ENCODE data around the gene LRRC8A.
"Not testable (repeated sequence)": the region's sequence is repeated elsewhere in the genome, so short reads cannot be mapped to it uniquely, and the experiment has no call there.

LRRC8A gene

DNA sequence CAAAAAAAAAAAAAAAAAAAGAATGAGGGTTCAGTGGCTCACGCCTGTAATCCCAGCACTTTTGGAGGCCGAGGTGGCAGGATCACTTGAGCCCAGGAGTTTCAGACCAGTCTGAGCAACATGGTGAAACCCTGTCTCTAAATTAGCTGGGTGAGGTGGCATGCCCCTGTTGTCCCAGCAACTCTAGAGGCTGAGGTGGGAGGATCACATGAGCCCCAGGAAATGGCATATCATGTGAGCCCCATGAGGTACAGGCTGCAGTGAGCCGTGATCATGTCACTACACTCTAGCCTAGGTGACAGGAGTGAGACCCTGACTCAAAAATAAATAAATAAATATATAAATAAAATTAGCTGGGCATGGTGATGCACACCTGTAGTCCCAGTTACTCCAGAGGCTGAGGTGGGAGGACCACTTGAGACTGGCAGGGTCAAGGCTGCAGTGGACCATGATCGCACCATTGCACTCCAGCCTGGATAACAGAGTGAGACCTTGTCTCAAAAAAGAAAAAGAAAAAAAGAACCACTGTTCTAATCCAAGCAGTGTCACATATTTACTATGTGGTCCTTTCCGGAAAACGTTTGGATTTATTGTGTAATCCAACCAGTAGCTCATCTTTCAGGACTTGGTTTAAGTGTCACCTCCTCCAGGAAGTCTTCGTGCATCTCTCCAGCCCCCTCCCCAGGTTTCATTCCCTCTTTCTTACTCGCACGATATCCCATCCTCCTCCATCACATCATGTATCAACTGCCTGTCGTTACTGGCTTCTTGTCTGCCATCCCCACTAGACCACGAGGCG lies 40.0 kb upstream of the LRRC8A start:
- peaks cover 17% of the 10 kb centered on the region; the same call in 1 of the 2 replicates for H3K36me3 ChIP-seq (ENCODE audit: control insufficient read depth, low read length)
- H3K4me2 ChIP-seq (ENCODE audit: low read length): no peak overlapping the region
- H3K27me3 ChIP-seq (ENCODE audit: control insufficient read depth, low read length): no peaks in the 10 kb centered on the region
- TF ChIP-seq EZH2phosphoT487 (IDR thresholded peaks at IDR 0.05; ENCODE audit: borderline replicate concordance, low read length): no peak
- TF ChIP-seq, protein P1, sequence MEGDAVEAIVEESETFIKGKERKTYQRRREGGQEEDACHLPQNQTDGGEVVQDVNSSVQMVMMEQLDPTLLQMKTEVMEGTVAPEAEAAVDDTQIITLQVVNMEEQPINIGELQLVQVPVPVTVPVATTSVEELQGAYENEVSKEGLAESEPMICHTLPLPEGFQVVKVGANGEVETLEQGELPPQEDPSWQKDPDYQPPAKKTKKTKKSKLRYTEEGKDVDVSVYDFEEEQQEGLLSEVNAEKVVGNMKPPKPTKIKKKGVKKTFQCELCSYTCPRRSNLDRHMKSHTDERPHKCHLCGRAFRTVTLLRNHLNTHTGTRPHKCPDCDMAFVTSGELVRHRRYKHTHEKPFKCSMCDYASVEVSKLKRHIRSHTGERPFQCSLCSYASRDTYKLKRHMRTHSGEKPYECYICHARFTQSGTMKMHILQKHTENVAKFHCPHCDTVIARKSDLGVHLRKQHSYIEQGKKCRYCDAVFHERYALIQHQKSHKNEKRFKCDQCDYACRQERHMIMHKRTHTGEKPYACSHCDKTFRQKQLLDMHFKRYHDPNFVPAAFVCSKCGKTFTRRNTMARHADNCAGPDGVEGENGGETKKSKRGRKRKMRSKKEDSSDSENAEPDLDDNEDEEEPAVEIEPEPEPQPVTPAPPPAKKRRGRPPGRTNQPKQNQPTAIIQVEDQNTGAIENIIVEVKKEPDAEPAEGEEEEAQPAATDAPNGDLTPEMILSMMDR (IDR thresholded peaks at IDR 0.05; ENCODE audit: low read depth, low read length, poor library complexity, severe bottlenecking): no peak
- H4K20me1 ChIP-seq (ENCODE audit: control insufficient read depth, insufficient read depth, low read depth, low read length): no peaks in the 10 kb centered on the region
- no peaks in the 10 kb centered on the region for H3K9me3 ChIP-seq (ENCODE audit: control insufficient read depth, insufficient read depth, low read length)
- peaks cover 3% of the 10 kb centered on the region; the same call in 1 of the 2 replicates for H3K79me2 ChIP-seq (ENCODE audit: control insufficient read depth, low read length)
- no peaks in the 10 kb centered on the region for H3F3A ChIP-seq (ENCODE audit: control insufficient read depth, insufficient read depth)
- H3K9me2 ChIP-seq (replicated peaks; ENCODE audit: control insufficient read depth, low read length): no peaks in the 10 kb centered on the region
- H3K4me1 ChIP-seq (ENCODE audit: control insufficient read depth, low read length): no peaks in the 10 kb centered on the region
- H3K27ac ChIP-seq (ENCODE audit: low read depth, low read length): no peak overlapping the region
- no peak overlapping the region for H3K4me3 ChIP-seq (ENCODE audit: low read length)

DNA sequence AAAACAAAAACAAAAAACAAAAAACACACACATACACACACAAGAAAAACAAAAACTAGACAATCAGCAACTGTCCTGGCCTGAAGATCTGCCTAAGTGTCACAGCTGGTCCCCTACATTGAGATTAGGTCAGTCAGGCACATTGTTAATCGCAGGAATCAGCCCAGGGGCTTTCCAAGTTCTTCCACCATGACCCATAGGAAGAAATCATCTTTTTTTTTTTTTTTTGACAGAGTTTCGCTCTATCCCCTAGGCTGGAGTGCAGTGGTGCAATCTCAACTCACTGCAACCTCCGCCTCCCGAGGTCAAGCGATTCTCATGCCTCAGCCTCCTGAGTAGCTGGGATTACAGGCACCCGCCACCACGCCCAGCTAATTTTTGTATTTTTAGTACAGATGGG lies 38.8 kb upstream of the LRRC8A start:
- not testable (repeated sequence) for H3K4me1 ChIP-seq (ENCODE audit: control insufficient read depth, low read length); H3K4me2 ChIP-seq (ENCODE audit: low read length); H3K4me3 ChIP-seq (ENCODE audit: low read length); H4K20me1 ChIP-seq (ENCODE audit: control insufficient read depth, insufficient read depth, low read depth, low read length); H3K27me3 ChIP-seq (ENCODE audit: control insufficient read depth, low read length); H3K9me3 ChIP-seq (ENCODE audit: control insufficient read depth, insufficient read depth, low read length); H3F3A ChIP-seq (ENCODE audit: control insufficient read depth, insufficient read depth); H3K36me3 ChIP-seq (ENCODE audit: control insufficient read depth, low read length); H3K9me2 ChIP-seq (replicated peaks; ENCODE audit: control insufficient read depth, low read length); H3K79me2 ChIP-seq (ENCODE audit: control insufficient read depth, low read length); H3K27ac ChIP-seq (ENCODE audit: low read depth, low read length)

DNA sequence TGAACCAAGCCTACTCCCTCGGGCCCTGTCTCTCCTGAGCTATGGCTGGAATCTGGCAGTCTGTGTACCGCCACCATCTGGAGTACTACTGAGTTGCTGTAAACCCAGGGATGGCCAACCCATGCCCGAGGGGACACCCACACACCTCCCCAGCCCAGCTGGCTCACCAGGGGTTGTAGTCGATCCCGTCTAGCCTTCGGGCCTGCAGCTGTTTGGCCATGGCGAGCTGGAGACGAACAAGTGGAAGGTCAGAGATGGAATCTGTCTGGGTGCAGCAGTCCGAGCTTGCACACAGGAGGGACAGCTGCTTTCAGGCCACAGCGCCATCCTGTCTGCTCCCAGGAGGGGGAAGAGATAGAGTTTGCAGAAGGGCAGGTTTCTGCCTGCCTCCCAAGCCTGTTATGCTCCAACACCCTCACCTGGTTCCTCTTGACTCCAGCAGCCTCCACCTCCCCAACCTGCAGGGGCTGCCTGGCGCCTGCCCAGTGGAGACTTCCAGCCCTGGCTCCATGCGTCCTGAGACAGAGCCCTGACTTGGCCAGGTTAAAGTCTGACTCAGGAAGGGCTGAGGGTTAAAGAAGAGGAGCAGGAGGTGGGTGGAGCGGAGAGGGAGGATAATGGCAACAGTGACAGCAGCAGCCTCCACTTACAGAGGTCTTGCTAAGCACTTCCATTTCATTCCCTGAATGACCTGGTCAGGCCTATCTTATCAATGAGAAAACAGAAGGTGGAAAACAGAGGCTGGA lies 36.6 kb upstream of the LRRC8A start:
- H3K4me2 ChIP-seq (ENCODE audit: low read length): no peak overlapping the region
- H3K9me3 ChIP-seq (ENCODE audit: control insufficient read depth, insufficient read depth, low read length): no peaks in the 10 kb centered on the region
- H3K36me3 ChIP-seq (ENCODE audit: control insufficient read depth, low read length): peaks cover 5% of the 10 kb centered on the region; the same call in 1 of the 2 replicates
- no peak overlapping the region for H3K4me3 ChIP-seq (ENCODE audit: low read length)
- no peaks in the 10 kb centered on the region for H3K27me3 ChIP-seq (ENCODE audit: control insufficient read depth, low read length)
- TF ChIP-seq EZH2phosphoT487 (IDR thresholded peaks at IDR 0.05; ENCODE audit: borderline replicate concordance, low read length): no peak
- TF ChIP-seq, protein P1 (IDR thresholded peaks at IDR 0.05; ENCODE audit: low read depth, low read length, poor library complexity, severe bottlenecking): no peak
- H3K9me2 ChIP-seq (replicated peaks; ENCODE audit: control insufficient read depth, low read length): no peaks in the 10 kb centered on the region
- H3F3A ChIP-seq (ENCODE audit: control insufficient read depth, insufficient read depth): no peaks in the 10 kb centered on the region
- peaks cover 8% of the 10 kb centered on the region; the same call in 1 of the 2 replicates for H3K79me2 ChIP-seq (ENCODE audit: control insufficient read depth, low read length)
- H3K4me1 ChIP-seq (ENCODE audit: control insufficient read depth, low read length): no peaks in the 10 kb centered on the region
- no peaks in the 10 kb centered on the region for H4K20me1 ChIP-seq (ENCODE audit: control insufficient read depth, insufficient read depth, low read depth, low read length)
- H3K27ac ChIP-seq (ENCODE audit: low read depth, low read length): no peak overlapping the region

DNA sequence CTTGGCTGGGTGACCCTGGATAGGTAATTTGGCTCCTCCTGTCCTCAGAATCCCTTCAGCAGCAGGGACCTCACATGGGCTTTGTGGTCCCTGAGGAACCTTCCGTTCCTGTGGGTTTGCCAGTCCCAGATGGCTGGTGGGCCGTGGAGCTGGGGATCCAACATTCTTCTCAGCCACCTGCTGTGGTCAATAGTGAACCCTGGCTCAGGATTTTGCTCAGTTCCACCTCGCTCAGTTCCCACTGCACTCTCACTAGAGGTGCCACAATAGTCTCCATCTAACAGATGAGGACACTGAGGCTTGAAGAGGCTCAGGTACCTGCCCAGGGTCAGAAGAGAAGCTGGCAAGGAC lies 35.3 kb upstream of the LRRC8A start:
- Histone ChIP-seq H4K20me1 (ENCODE audit: control insufficient read depth, insufficient read depth, low read depth, low read length) (no peaks in the 10 kb centered on the region), H3K4me3 (ENCODE audit: low read length) (no peak overlapping the region), H3K27ac (ENCODE audit: low read depth, low read length) (no peak overlapping the region), H3K4me2 (ENCODE audit: low read length) (no peak overlapping the region), H3K9me3 (ENCODE audit: control insufficient read depth, insufficient read depth, low read length) (no peaks in the 10 kb centered on the region), H3K4me1 (ENCODE audit: control insufficient read depth, low read length) (no peaks in the 10 kb centered on the region), H3K36me3 (ENCODE audit: control insufficient read depth, low read length) (peaks cover 5% of the 10 kb centered on the region; the same call in 1 of the 2 replicates), H3K9me2 (replicated peaks; ENCODE audit: control insufficient read depth, low read length) (no peaks in the 10 kb centered on the region), H3K79me2 (ENCODE audit: control insufficient read depth, low read length) (peaks cover 9% of the 10 kb centered on the region; the same call in 1 of the 2 replicates), H3K27me3 (ENCODE audit: control insufficient read depth, low read length) (no peaks in the 10 kb centered on the region), H3F3A (ENCODE audit: control insufficient read depth, insufficient read depth) (no peaks in the 10 kb centered on the region)
- no peak for TF ChIP-seq EZH2phosphoT487 (IDR thresholded peaks at IDR 0.05; ENCODE audit: borderline replicate concordance, low read length)
- TF ChIP-seq, protein P1 (IDR thresholded peaks at IDR 0.05; ENCODE audit: low read depth, low read length, poor library complexity, severe bottlenecking): no peak

Measured in DOHH2 (cell line).